HG03442 (cell line): ENCODE results near the gene ETS2.

Experiments
- ATAC-seq: cut with Tn5 transposase; IDR thresholded peaks from one replicate; pipeline ENCODE4 v1.9.1; 2021; ENCODE audit warnings: mild to moderate bottlenecking, moderate library complexity; ENCODE audit not compliant: unreplicated experiment

Gene ETS2

GRCh38 chr21:38800924-38801744 is 4.6 kb upstream of the ETS2 start:
- ATAC-seq = no peak

- no peak for ATAC-seq
Measured at GRCh38 chr21:38802050-38803026, 3.4 kb upstream of the ETS2 start.

- ATAC-seq = no peak
Measured at GRCh38 chr21:38803075-38803660, 2.6 kb upstream of the ETS2 start.

GRCh38 chr21:38804030-38804788 is 1.5 kb upstream of the ETS2 start:
- ATAC-seq = no peak

- peak; percentile 12 for ATAC-seq
Measured at GRCh38 chr21:38804789-38805327, 871 bp upstream of the ETS2 start.

GRCh38 chr21:38806153-38806941 is 618 bp downstream of the ETS2 start:
- ATAC-seq = peak; percentile 16

- ATAC-seq = no peak
Measured at GRCh38 chr21:38806942-38807284, 1.2 kb downstream of the ETS2 start.

- no peak for ATAC-seq
Measured at GRCh38 chr21:38807441-38807871, 1.7 kb downstream of the ETS2 start.

GRCh38 chr21:38807986-38808385 is 2.3 kb downstream of the ETS2 start:
- ATAC-seq = no peak

GRCh38 chr21:38809198-38809878 is 3.6 kb downstream of the ETS2 start:
- ATAC-seq = no peak

GRCh38 chr21:38810034-38810825 is 4.5 kb downstream of the ETS2 start:
- no peak for ATAC-seq

- ATAC-seq = no peak
Measured at GRCh38 chr21:38810826-38811164, 5.1 kb downstream of the ETS2 start.

- ATAC-seq = no peak
Measured at GRCh38 chr21:38811257-38811656, 5.5 kb downstream of the ETS2 start.

GRCh38 chr21:38813143-38813542 is 7.4 kb downstream of the ETS2 start:
- ATAC-seq = no peak

- ATAC-seq = no peak
Measured at GRCh38 chr21:38813547-38813946, 7.8 kb downstream of the ETS2 start.

- no peak for ATAC-seq
Measured at GRCh38 chr21:38814126-38815059, 8.7 kb downstream of the ETS2 start.

- no peak for ATAC-seq
Measured at GRCh38 chr21:38815060-38815405, 9.3 kb downstream of the ETS2 start.
